ENCODE results near the gene FMN1. TPM values are rescaled to one million over a fixed set of nuclear protein-coding genes. Genes with fewer than 3 reads are reported as not detected.

FMN1 gene
- total and polyA plus RNA-seq, 2 donors from 2014 or later: 0.71 to 44.8 TPM

DNA sequence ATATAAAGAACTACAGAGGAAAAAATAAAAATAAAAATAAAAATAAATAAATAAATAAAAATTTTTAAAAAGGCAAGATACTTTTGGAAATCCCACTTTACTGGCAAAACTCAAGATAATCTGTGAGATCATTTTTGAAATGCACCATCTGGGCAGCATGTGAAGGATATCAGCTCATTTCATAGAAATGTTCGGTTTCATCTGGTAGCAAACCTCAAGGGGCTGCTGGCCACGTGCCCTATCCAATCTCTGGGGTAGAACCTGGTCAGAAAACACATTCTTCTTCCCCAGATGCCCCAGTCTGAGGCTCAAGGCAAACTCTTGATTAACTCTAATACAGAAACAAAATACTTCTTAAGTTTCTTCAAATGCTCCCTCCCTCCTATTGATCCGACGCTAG, 166.0 kb downstream of the FMN1 start:
- peaks cover 0 to 15% (median 7%) of the 10 kb centered on the region in 3 donors for H3K4me1 ChIP-seq (ENCODE audit: control insufficient read depth in 2 of 3, insufficient read depth in 2 of 3, low read depth in 1 of 3, low read length in 3 of 3)
- H3K9me3 ChIP-seq (ENCODE audit: control insufficient read depth in 2 of 3, insufficient read depth in 1 of 3, low read length in 3 of 3): no peaks in the 10 kb centered on the region
- no peak overlapping the region for H3K9ac ChIP-seq (ENCODE audit: low read length in 3 of 3)
- H3K4me3 ChIP-seq (ENCODE audit: low read length in 3 of 3): no peak overlapping the region
- DNase-seq: no peak
- H3K36me3 ChIP-seq (ENCODE audit: control insufficient read depth in 2 of 3, insufficient read depth in 3 of 3, low read length in 3 of 3): no peaks in the 10 kb centered on the region
- FAIRE-seq: no peak
- intact Hi-C loops (cut with DNase I): no loop called here
- H3K27me3 ChIP-seq (ENCODE audit: control insufficient read depth, insufficient read depth, low read length): no peaks in the 10 kb centered on the region
- H3K27ac ChIP-seq (ENCODE audit: low read depth in 2 of 2, low read length in 2 of 2): peak overlapping the region in 1 of 2 donors; percentile 79
- TF ChIP-seq, protein P1, sequence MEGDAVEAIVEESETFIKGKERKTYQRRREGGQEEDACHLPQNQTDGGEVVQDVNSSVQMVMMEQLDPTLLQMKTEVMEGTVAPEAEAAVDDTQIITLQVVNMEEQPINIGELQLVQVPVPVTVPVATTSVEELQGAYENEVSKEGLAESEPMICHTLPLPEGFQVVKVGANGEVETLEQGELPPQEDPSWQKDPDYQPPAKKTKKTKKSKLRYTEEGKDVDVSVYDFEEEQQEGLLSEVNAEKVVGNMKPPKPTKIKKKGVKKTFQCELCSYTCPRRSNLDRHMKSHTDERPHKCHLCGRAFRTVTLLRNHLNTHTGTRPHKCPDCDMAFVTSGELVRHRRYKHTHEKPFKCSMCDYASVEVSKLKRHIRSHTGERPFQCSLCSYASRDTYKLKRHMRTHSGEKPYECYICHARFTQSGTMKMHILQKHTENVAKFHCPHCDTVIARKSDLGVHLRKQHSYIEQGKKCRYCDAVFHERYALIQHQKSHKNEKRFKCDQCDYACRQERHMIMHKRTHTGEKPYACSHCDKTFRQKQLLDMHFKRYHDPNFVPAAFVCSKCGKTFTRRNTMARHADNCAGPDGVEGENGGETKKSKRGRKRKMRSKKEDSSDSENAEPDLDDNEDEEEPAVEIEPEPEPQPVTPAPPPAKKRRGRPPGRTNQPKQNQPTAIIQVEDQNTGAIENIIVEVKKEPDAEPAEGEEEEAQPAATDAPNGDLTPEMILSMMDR (IDR thresholded peaks at IDR 0.05; ENCODE audit: borderline replicate concordance, extremely low read depth, insufficient read depth): no peak

DNA sequence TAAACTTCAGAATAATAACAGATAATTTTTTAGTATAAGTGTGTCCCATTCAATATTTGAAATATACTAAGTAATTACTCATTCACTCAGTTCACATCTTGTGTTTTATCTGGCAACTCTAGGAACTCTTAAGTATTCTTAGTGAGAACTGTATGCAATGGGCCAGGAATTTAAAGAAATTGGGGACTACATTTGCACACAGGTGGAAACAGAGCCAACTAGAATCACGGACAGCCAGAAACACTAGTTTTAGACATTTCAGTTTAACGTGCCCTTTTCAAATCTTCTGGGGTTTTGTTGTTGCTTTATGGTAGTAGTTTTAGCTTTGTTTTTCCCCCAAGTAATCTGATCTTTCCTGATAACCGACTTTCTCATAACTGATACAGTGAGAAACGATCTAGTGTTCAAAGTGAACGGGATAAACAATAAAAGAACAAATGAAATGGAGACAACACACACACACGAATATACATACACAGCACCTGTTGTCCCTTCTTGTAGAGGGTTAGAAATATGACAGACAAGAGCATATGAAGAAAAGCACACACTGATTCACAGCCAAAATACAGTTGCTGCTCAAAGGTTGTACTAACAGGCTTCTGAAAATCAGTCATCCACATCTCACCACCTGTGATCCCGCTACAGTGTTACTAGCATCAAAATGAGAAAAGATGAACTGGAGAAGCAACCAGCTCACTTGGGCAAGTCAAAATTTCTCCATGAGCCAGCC, 167.0 kb downstream of the FMN1 start:
- Histone ChIP-seq H3K27ac (ENCODE audit: low read depth in 2 of 2, low read length in 2 of 2) (peak overlapping the region; percentile 78 to 79), H3K9ac (ENCODE audit: low read length in 3 of 3) (peak overlapping the region in 1 of 3 donors; percentile 53), H3K36me3 (ENCODE audit: control insufficient read depth in 2 of 3, insufficient read depth in 3 of 3, low read length in 3 of 3) (no peaks in the 10 kb centered on the region), H3K4me3 (ENCODE audit: low read length in 3 of 3) (no peak overlapping the region), H3K4me1 (ENCODE audit: control insufficient read depth in 2 of 3, insufficient read depth in 2 of 3, low read depth in 1 of 3, low read length in 3 of 3) (peaks cover 0 to 15% (median 10%) of the 10 kb centered on the region in 3 donors), H3K9me3 (ENCODE audit: control insufficient read depth in 2 of 3, insufficient read depth in 1 of 3, low read length in 3 of 3) (no peaks in the 10 kb centered on the region), H3K27me3 (ENCODE audit: control insufficient read depth, insufficient read depth, low read length) (no peaks in the 10 kb centered on the region)
- TF ChIP-seq, protein P1 (IDR thresholded peaks at IDR 0.05; ENCODE audit: borderline replicate concordance, extremely low read depth, insufficient read depth): no peak
- DNase-seq (no peak), FAIRE-seq (no peak)
- intact Hi-C loops (cut with DNase I): no loop called here

DNA sequence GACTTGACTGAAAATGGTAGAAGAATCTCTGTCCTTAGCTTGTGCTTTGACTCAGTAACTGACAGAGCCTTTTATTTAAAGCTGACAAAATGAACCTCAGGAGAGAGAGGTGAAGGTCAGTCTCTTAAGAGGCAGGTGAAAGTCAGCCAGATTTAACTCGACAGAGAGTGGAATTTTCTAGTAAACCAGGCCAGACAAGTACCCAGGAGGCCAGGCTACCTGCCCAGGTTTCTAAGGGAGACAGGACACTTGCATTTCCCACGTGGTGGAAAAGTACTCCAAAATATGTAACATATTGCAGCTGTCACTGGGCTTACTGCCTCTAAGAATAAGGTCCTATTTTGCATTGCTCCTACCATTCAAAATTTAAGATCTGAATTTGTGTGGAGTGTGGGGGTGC, 167.9 kb downstream of the FMN1 start:
- FAIRE-seq (peak; percentile 71), DNase-seq (peak in 2 of 5 donors; percentile 38 to 48)
- intact Hi-C loops (cut with DNase I): no loop called here
- Histone ChIP-seq H3K4me1 (ENCODE audit: control insufficient read depth in 2 of 3, insufficient read depth in 2 of 3, low read depth in 1 of 3, low read length in 3 of 3) (peaks cover 0 to 20% (median 10%) of the 10 kb centered on the region in 3 donors), H3K9ac (ENCODE audit: low read length in 3 of 3) (no peak overlapping the region), H3K27ac (ENCODE audit: low read depth in 2 of 2, low read length in 2 of 2) (peak overlapping the region; percentile 0 to 48), H3K36me3 (ENCODE audit: control insufficient read depth in 2 of 3, insufficient read depth in 3 of 3, low read length in 3 of 3) (no peaks in the 10 kb centered on the region), H3K4me3 (ENCODE audit: low read length in 3 of 3) (no peak overlapping the region), H3K9me3 (ENCODE audit: control insufficient read depth in 2 of 3, insufficient read depth in 1 of 3, low read length in 3 of 3) (no peaks in the 10 kb centered on the region), H3K27me3 (ENCODE audit: control insufficient read depth, insufficient read depth, low read length) (no peaks in the 10 kb centered on the region)
- TF ChIP-seq, protein P1 (IDR thresholded peaks at IDR 0.05; ENCODE audit: borderline replicate concordance, extremely low read depth, insufficient read depth): no peak
